ENCODE measurements around the gene PRR5L. TPM values are rescaled to one million over a fixed set of nuclear protein-coding genes. Genes with fewer than 3 reads are reported as not detected.

Gene PRR5L
- polyA plus RNA-seq, 4 donors, result 5.6 to 62.2 (median 10.4) TPM

DNA sequence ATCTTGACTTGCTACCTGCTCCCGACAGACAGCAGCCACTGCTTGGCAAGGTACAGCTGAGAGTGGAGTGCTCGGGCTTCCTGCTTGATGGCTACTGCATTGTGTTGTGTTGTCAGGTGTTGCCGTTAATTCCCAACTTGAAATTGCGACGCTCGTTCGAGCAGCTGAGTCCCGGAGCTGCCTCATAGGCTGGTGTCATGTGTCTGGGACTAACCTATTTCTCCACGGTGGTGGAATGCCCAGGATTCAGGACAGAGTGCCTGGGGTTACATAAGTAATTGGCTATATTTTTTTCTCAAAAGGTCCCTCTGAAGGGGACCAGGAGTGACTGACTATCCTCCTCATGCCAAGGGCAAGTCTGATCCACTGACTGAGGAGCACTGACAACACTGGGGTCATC is 25.4 kb upstream of the PRR5L start:
- DNase-seq, result no peak
- Histone ChIP-seq H3K9me3 (ENCODE audit: control insufficient read depth in 2 of 2, insufficient read depth in 1 of 2, low read depth in 1 of 2, low read length in 1 of 2) (peaks cover 0 to 4% of the 10 kb centered on the region in 2 donors), H3K4me1 (ENCODE audit: control insufficient read depth in 3 of 3, insufficient read depth in 2 of 3, low read depth in 1 of 3, low read length in 2 of 3) (no peaks in the 10 kb centered on the region), H3K27ac (ENCODE audit: low read depth in 1 of 3, low read length in 2 of 3) (no peak overlapping the region), H3K36me3 (ENCODE audit: control insufficient read depth in 3 of 3, insufficient read depth in 2 of 3, low read depth in 1 of 3, low read length in 3 of 3) (peaks cover 12 to 50% (median 12%) of the 10 kb centered on the region in 3 donors), H3K4me3 (ENCODE audit: low read depth in 1 of 3, low read length in 3 of 3) (no peak overlapping the region), H3K27me3 (ENCODE audit: control insufficient read depth in 3 of 3, insufficient read depth in 3 of 3, low read length in 3 of 3) (no peaks in the 10 kb centered on the region)
- WGBS, 3 donors, result 89 to 93% (median 92%) methylated on average over 9 of the region's 9 CpGs
- no peak for FAIRE-seq

DNA sequence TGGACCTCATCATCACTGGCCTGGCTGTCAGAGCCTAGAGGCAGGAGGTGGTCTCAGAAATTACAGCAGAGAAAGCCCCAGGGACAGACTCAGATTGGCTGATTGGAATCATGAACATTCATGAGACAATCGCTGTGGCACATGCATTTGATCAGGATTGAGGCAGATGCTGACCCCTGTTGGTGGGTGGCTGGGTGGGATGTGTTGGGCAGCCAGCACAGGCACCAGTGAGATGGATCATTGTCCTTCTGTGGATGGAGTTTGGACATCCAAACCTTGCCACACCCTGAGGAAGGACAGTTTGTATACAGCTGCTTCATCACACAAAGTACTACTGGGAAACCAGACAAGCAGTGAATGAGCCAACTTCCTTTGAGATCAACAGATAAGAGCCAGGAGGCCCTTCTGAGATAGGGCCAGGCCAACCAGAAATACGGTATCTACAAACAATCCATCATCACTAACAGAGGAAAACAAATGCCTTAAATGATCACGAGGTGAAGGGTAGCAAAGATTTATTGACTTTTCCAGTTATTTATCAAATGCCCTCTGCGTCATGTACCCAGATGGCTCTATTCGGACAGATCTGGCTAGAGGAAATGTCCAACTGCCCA is 24.2 kb upstream of the PRR5L start:
- WGBS, 3 donors, result 81 to 88% (median 84%) methylated on average over 5 of the region's 5 CpGs
- DNase-seq (no peak), FAIRE-seq (no peak)
- H3K27me3 ChIP-seq (ENCODE audit: control insufficient read depth in 3 of 3, insufficient read depth in 3 of 3, low read length in 3 of 3), result no peaks in the 10 kb centered on the region
- no peaks in the 10 kb centered on the region for H3K4me1 ChIP-seq (ENCODE audit: control insufficient read depth in 3 of 3, insufficient read depth in 2 of 3, low read depth in 1 of 3, low read length in 2 of 3)
- H3K9me3 ChIP-seq (ENCODE audit: control insufficient read depth in 2 of 2, insufficient read depth in 1 of 2, low read depth in 1 of 2, low read length in 1 of 2), result peaks cover 0 to 4% of the 10 kb centered on the region in 2 donors
- peaks cover 12 to 56% (median 15%) of the 10 kb centered on the region in 3 donors for H3K36me3 ChIP-seq (ENCODE audit: control insufficient read depth in 3 of 3, insufficient read depth in 2 of 3, low read depth in 1 of 3, low read length in 3 of 3)
- H3K4me3 ChIP-seq (ENCODE audit: low read depth in 1 of 3, low read length in 3 of 3), result no peak overlapping the region
- H3K27ac ChIP-seq (ENCODE audit: low read depth in 1 of 3, low read length in 2 of 3), result no peak overlapping the region

- H3K36me3 ChIP-seq (ENCODE audit: control insufficient read depth in 3 of 3, insufficient read depth in 2 of 3, low read depth in 1 of 3, low read length in 3 of 3), result peaks cover 12 to 56% (median 15%) of the 10 kb centered on the region in 3 donors
- no peak for FAIRE-seq
Measured at GRCh38 chr11:36273110-36273509, 23.0 kb upstream of the PRR5L start.

DNA sequence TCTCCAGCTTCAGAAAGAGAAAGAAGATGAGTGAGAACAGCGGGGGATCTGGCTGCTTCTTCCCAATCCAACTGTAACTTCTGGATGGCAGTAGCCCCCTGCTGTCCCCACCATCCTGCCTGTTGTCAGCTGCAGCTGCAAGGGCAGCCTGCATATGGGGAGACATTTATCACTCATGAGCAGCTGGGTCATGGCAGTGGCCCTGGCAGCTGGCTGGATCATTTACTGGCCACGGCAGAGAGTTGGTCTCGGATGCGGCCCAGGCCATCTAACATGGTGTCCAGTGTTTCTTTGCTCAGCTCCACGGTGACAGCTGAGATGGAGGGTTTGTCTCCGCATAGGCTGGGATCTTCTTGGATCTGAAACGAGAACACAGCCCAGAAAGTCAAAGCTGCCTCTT is 21.7 kb upstream of the PRR5L start:
- Histone ChIP-seq H3K27ac (ENCODE audit: low read depth in 1 of 3, low read length in 2 of 3) (no peak overlapping the region), H3K36me3 (ENCODE audit: control insufficient read depth in 3 of 3, insufficient read depth in 2 of 3, low read depth in 1 of 3, low read length in 3 of 3) (peaks cover 12 to 65% (median 15%) of the 10 kb centered on the region in 3 donors), H3K27me3 (ENCODE audit: control insufficient read depth in 3 of 3, insufficient read depth in 3 of 3, low read length in 3 of 3) (no peaks in the 10 kb centered on the region), H3K4me1 (ENCODE audit: control insufficient read depth in 3 of 3, insufficient read depth in 2 of 3, low read depth in 1 of 3, low read length in 2 of 3) (no peaks in the 10 kb centered on the region), H3K4me3 (ENCODE audit: low read depth in 1 of 3, low read length in 3 of 3) (no peak overlapping the region), H3K9me3 (ENCODE audit: control insufficient read depth in 2 of 2, insufficient read depth in 1 of 2, low read depth in 1 of 2, low read length in 1 of 2) (peaks cover 0 to 4% of the 10 kb centered on the region in 2 donors)
- WGBS, 3 donors, result 92 to 97% (median 94%) methylated on average over 7 of the region's 7 CpGs
- FAIRE-seq (no peak), DNase-seq (no peak)

More at GRCh38 chr11:36273110-36273509, 23.0 kb upstream of the PRR5L start:
- Histone ChIP-seq H3K27me3 (ENCODE audit: control insufficient read depth in 3 of 3, insufficient read depth in 3 of 3, low read length in 3 of 3) (no peaks in the 10 kb centered on the region), H3K4me1 (ENCODE audit: control insufficient read depth in 3 of 3, insufficient read depth in 2 of 3, low read depth in 1 of 3, low read length in 2 of 3) (no peaks in the 10 kb centered on the region), H3K9me3 (ENCODE audit: control insufficient read depth in 2 of 2, insufficient read depth in 1 of 2, low read depth in 1 of 2, low read length in 1 of 2) (peaks cover 0 to 4% of the 10 kb centered on the region in 2 donors), H3K4me3 (ENCODE audit: low read depth in 1 of 3, low read length in 3 of 3) (no peak overlapping the region), H3K27ac (ENCODE audit: low read depth in 1 of 3, low read length in 2 of 3) (no peak overlapping the region)
- 82 to 93% (median 88%) methylated on average over 3 of the region's 3 CpGs for WGBS, 3 donors
- DNase-seq, result no peak

- Histone ChIP-seq H3K27me3 (ENCODE audit: control insufficient read depth in 3 of 3, insufficient read depth in 3 of 3, low read length in 3 of 3) (no peaks in the 10 kb centered on the region), H3K36me3 (ENCODE audit: control insufficient read depth in 3 of 3, insufficient read depth in 2 of 3, low read depth in 1 of 3, low read length in 3 of 3) (peaks cover 10 to 37% (median 15%) of the 10 kb centered on the region in 3 donors), H3K4me1 (ENCODE audit: control insufficient read depth in 3 of 3, insufficient read depth in 2 of 3, low read depth in 1 of 3, low read length in 2 of 3) (no peaks in the 10 kb centered on the region), H3K4me3 (ENCODE audit: low read depth in 1 of 3, low read length in 3 of 3) (no peak overlapping the region), H3K27ac (ENCODE audit: low read depth in 1 of 3, low read length in 2 of 3) (no peak overlapping the region), H3K9me3 (ENCODE audit: control insufficient read depth in 2 of 2, insufficient read depth in 1 of 2, low read depth in 1 of 2, low read length in 1 of 2) (peaks cover 0 to 6% of the 10 kb centered on the region in 2 donors)
- FAIRE-seq (no peak), DNase-seq (no peak)
- WGBS, 3 donors, result 82 to 88% (median 83%) methylated on average over 13 of the region's 13 CpGs
Measured at GRCh38 chr11:36278531-36279282, 17.4 kb upstream of the PRR5L start.

DNA sequence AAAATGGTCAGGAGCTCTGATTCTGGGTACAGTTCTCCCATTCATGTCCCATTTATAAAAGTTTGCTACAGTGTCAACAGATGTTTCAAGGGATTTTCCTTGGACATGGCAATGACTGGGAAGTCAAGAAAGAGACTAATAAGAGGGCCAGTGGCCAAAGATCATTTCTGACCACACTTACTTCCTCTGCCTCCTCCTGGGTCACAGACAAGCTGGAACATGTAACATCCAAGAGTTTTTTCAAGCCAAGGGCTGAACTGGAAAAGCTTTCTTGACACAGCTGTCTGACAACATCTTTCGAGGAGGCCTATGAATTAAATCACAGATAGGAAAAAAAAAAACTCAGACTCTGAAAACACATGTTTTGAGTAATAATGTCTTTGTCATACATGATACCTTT is 15.6 kb upstream of the PRR5L start:
- no peaks in the 10 kb centered on the region for H3K4me1 ChIP-seq (ENCODE audit: control insufficient read depth in 3 of 3, insufficient read depth in 2 of 3, low read depth in 1 of 3, low read length in 2 of 3)
- no peak for FAIRE-seq
- no peaks in the 10 kb centered on the region for H3K27me3 ChIP-seq (ENCODE audit: control insufficient read depth in 3 of 3, insufficient read depth in 3 of 3, low read length in 3 of 3)
- no peak overlapping the region for H3K4me3 ChIP-seq (ENCODE audit: low read depth in 1 of 3, low read length in 3 of 3)
- no peak overlapping the region for H3K27ac ChIP-seq (ENCODE audit: low read depth in 1 of 3, low read length in 2 of 3)
- peaks cover 4 to 23% (median 5%) of the 10 kb centered on the region in 3 donors for H3K36me3 ChIP-seq (ENCODE audit: control insufficient read depth in 3 of 3, insufficient read depth in 2 of 3, low read depth in 1 of 3, low read length in 3 of 3)
- no peak for DNase-seq
- peaks cover 0 to 6% of the 10 kb centered on the region in 2 donors for H3K9me3 ChIP-seq (ENCODE audit: control insufficient read depth in 2 of 2, insufficient read depth in 1 of 2, low read depth in 1 of 2, low read length in 1 of 2)
- 69 to 88% (median 86%) methylated on average over 1 of the region's 1 CpG for WGBS, 3 donors

GRCh38 chr11:36281850-36282249 is 14.2 kb upstream of the PRR5L start:
- Histone ChIP-seq H3K4me1 (ENCODE audit: control insufficient read depth in 3 of 3, insufficient read depth in 2 of 3, low read depth in 1 of 3, low read length in 2 of 3) (no peaks in the 10 kb centered on the region), H3K27me3 (ENCODE audit: control insufficient read depth in 3 of 3, insufficient read depth in 3 of 3, low read length in 3 of 3) (no peaks in the 10 kb centered on the region), H3K27ac (ENCODE audit: low read depth in 1 of 3, low read length in 2 of 3) (no peak overlapping the region), H3K9me3 (ENCODE audit: control insufficient read depth in 2 of 2, insufficient read depth in 1 of 2, low read depth in 1 of 2, low read length in 1 of 2) (peaks cover 0 to 6% of the 10 kb centered on the region in 2 donors), H3K36me3 (ENCODE audit: control insufficient read depth in 3 of 3, insufficient read depth in 2 of 3, low read depth in 1 of 3, low read length in 3 of 3) (peaks cover 0 to 15% (median 4%) of the 10 kb centered on the region in 3 donors), H3K4me3 (ENCODE audit: low read depth in 1 of 3, low read length in 3 of 3) (no peak overlapping the region)
- FAIRE-seq (no peak), DNase-seq (no peak)
- WGBS, 3 donors, result 89 to 98% (median 95%) methylated on average over 4 of the region's 4 CpGs

DNA sequence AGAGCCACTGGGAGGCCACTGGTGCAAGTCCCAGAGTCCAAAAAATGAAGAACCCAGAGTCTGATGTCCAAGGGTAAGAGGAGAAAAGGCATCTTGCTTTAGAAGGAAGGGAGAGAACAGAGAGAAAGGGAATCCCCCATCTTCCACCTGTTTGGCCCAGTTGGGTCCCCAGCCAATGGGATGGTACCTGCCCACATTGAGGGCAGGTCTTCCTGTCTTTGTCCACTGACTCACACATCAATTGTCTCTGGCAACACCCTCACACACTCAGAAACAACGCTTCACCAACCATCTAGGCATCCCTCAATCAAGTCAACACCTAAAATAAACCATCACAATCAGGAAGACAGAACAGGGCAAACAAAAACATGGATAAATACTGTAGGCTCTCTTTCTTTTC is 13.2 kb upstream of the PRR5L start:
- H3K4me1 ChIP-seq (ENCODE audit: control insufficient read depth in 3 of 3, insufficient read depth in 2 of 3, low read depth in 1 of 3, low read length in 2 of 3), result no peaks in the 10 kb centered on the region
- FAIRE-seq, result no peak
- no peak overlapping the region for H3K27ac ChIP-seq (ENCODE audit: low read depth in 1 of 3, low read length in 2 of 3)
- no peak for DNase-seq
- peaks cover 0 to 15% (median 4%) of the 10 kb centered on the region in 3 donors for H3K36me3 ChIP-seq (ENCODE audit: control insufficient read depth in 3 of 3, insufficient read depth in 2 of 3, low read depth in 1 of 3, low read length in 3 of 3)
- H3K4me3 ChIP-seq (ENCODE audit: low read depth in 1 of 3, low read length in 3 of 3), result no peak overlapping the region
- H3K27me3 ChIP-seq (ENCODE audit: control insufficient read depth in 3 of 3, insufficient read depth in 3 of 3, low read length in 3 of 3), result no peaks in the 10 kb centered on the region
- 87 to 91% (median 88%) methylated on average over 1 of the region's 1 CpG for whole genome bisulfite sequencing, 3 donors
- peaks cover 0 to 6% of the 10 kb centered on the region in 2 donors for H3K9me3 ChIP-seq (ENCODE audit: control insufficient read depth in 2 of 2, insufficient read depth in 1 of 2, low read depth in 1 of 2, low read length in 1 of 2)
